SK-N-SH treated with all-trans-retinoic acid at 6 μM for 48 hours (cell line): Measurements from ENCODE around the gene HOXD3.

Source experiments
- ATAC-seq: fragments of 200-7000 bp; cut with Tn5 transposase; 3 replicates; pipeline ENCODE4 v1.9.1; 2020; ENCODE audit warnings: mild to moderate bottlenecking, moderate library complexity
- ARNTL ChIP-seq: fragments of 450-650 bp; formaldehyde crosslinking; IDR thresholded peaks from 2 replicates; pipeline ENCODE4 v1.5.0; 2020; ENCODE audit warnings: low read depth, mild to moderate bottlenecking, moderate library complexity, borderline replicate concordance
- CREB5 ChIP-seq: fragments of 250-450 bp; sonication (Bioruptor Pico); IDR thresholded peaks from 2 replicates; pipeline ENCODE4 v1.5.1; 2020; ENCODE audit warnings: low read depth, mild to moderate bottlenecking, moderate library complexity
- CSDC2 ChIP-seq: fragments of 250-450 bp; sonication (Bioruptor Pico); IDR thresholded peaks from 2 replicates; pipeline ENCODE4 v1.5.0; 2020; ENCODE audit warnings: mild to moderate bottlenecking, moderate library complexity
- ESRRG ChIP-seq: fragments of 250-450 bp; sonication (Bioruptor Pico); IDR thresholded peaks from 2 replicates; pipeline ENCODE4 v1.6.1; 2021; ENCODE audit warnings: mild to moderate bottlenecking
- GLIS3 ChIP-seq: fragments of 250-450 bp; sonication (Bioruptor Pico); IDR thresholded peaks from 2 replicates; pipeline ENCODE4 v1.5.0; 2020; ENCODE audit warnings: mild to moderate bottlenecking, moderate library complexity
- ISL1 ChIP-seq: fragments of 250-450 bp; sonication (Bioruptor Pico); IDR thresholded peaks from 2 replicates; pipeline ENCODE4 v2.1.2; 2022; ENCODE audit warnings: mild to moderate bottlenecking, moderate library complexity
- PPARA ChIP-seq: fragments of 250-450 bp; sonication (Bioruptor Pico); IDR thresholded peaks from 2 replicates; pipeline ENCODE4 v1.5.0; 2020; ENCODE audit warnings: mild to moderate bottlenecking, borderline replicate concordance
- RARB ChIP-seq: fragments of 250-450 bp; sonication (Bioruptor Pico); IDR thresholded peaks from 2 replicates; pipeline ENCODE4 v1.8.0; 2021; ENCODE audit warnings: mild to moderate bottlenecking, moderate library complexity
- SNAI2 ChIP-seq: fragments of 250-450 bp; sonication (Bioruptor Pico); IDR thresholded peaks from 2 replicates; pipeline ENCODE4 v1.5.0; 2020; ENCODE audit warnings: mild to moderate bottlenecking, moderate library complexity
- TCF4 ChIP-seq: fragments of 250-450 bp; sonication (Bioruptor Pico); IDR thresholded peaks from 2 replicates; pipeline ENCODE4 v1.8.0; 2021; ENCODE audit warnings: mild to moderate bottlenecking, moderate library complexity, borderline replicate concordance
- TOX ChIP-seq: fragments of 250-450 bp; sonication (Bioruptor Pico); IDR thresholded peaks from 2 replicates; pipeline ENCODE4 v1.8.0; 2021; ENCODE audit warnings: mild to moderate bottlenecking, moderate library complexity, borderline replicate concordance
- ZC3H10 ChIP-seq: fragments of 250-450 bp; sonication (Bioruptor Pico); IDR thresholded peaks from 2 replicates; pipeline ENCODE4 v1.5.1; 2021; ENCODE audit warnings: mild to moderate bottlenecking, moderate library complexity
- ZFP3 ChIP-seq: fragments of 250-450 bp; sonication (Bioruptor Pico); IDR thresholded peaks from 2 replicates; pipeline ENCODE4 v1.5.0; 2020; ENCODE audit warnings: mild to moderate bottlenecking, moderate library complexity
- ZFP30 ChIP-seq: fragments of 450-650 bp; formaldehyde crosslinking; IDR thresholded peaks from 2 replicates; pipeline ENCODE4 v1.5.0; 2022; ENCODE audit warnings: mild to moderate bottlenecking, moderate library complexity
- ZNF565 ChIP-seq: fragments of 450-650 bp; formaldehyde crosslinking; conservative IDR thresholded peaks from 2 replicates; pipeline ENCODE4 v1.5.0; 2020; ENCODE audit warnings: low read depth, mild to moderate bottlenecking, moderate library complexity
- ZNF70 ChIP-seq: fragments of 450-650 bp; formaldehyde crosslinking; IDR thresholded peaks from 2 replicates; pipeline ENCODE4 v1.5.0; 2020; ENCODE audit warnings: mild to moderate bottlenecking, moderate library complexity
- ZNF8 ChIP-seq: fragments of 450-650 bp; formaldehyde crosslinking; IDR thresholded peaks from 2 replicates; pipeline ENCODE4 v1.5.0; 2020; ENCODE audit warnings: mild to moderate bottlenecking, moderate library complexity
- TF ChIP-seq, protein P1 (sequence below): fragments of 250-450 bp; sonication (Bioruptor Pico); IDR thresholded peaks from 2 replicates; pipeline ENCODE4 v1.5.1; 2021; ENCODE audit warnings: mild to moderate bottlenecking, moderate library complexity
- TF ChIP-seq, protein P2 (sequence below): fragments of 250-450 bp; sonication (Bioruptor Pico); IDR thresholded peaks from 2 replicates; pipeline ENCODE4 v1.5.0; 2020; ENCODE audit warnings: mild to moderate bottlenecking, moderate library complexity

HOXD3 gene

GRCh38 chr2:176181551-176181950 lies 24.4 kb downstream of the HOXD3 start:
- TF ChIP-seq CSDC2 (no peak), TOX (no peak), ZNF8 (CRISPR knock-in tag) (no peak), ZFP30 (no peak), ESRRG (no peak), CREB5 (CRISPR knock-in tag) (no peak), ZNF565 (CRISPR knock-in tag) (no peak)
- ATAC-seq: no peak

GRCh38 chr2:176182671-176183070 lies 25.6 kb downstream of the HOXD3 start:
- TF ChIP-seq ARNTL (CRISPR knock-in tag) (no peak), TCF4 (no peak), CSDC2 (no peak)
- TF ChIP-seq, all 23 proteins: peak for 0
- no peak for ATAC-seq

DNA sequence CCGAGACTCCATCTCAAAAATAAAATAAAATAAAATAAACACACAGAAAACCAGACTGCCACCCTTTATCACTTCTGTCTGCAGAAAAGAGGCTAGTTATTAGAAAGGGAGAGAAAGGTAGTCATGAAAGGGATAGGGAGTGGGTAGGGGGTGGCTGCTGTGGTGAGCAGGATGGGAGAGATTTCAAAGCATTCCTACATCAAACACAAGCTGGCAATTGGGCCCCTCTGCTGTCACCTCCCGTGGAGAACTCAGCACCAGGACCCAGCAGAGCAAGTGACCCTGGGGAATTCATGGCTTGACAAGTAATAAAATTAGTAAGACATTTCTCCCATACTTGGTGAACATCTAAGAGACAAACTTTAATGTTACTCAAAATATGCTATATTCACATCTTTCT lies 27.6 kb downstream of the HOXD3 start:
- no peak for TF ChIP-seq GLIS3 (CRISPR knock-in tag)
- TF ChIP-seq TCF4: no peak
- TF ChIP-seq, protein P1, sequence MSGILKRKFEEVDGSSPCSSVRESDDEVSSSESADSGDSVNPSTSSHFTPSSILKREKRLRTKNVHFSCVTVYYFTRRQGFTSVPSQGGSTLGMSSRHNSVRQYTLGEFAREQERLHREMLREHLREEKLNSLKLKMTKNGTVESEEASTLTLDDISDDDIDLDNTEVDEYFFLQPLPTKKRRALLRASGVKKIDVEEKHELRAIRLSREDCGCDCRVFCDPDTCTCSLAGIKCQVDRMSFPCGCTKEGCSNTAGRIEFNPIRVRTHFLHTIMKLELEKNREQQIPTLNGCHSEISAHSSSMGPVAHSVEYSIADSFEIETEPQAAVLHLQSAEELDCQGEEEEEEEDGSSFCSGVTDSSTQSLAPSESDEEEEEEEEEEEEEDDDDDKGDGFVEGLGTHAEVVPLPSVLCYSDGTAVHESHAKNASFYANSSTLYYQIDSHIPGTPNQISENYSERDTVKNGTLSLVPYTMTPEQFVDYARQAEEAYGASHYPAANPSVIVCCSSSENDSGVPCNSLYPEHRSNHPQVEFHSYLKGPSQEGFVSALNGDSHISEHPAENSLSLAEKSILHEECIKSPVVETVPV (CRISPR knock-in tag): no peak
- TF ChIP-seq RARB (CRISPR knock-in tag): no peak
- TF ChIP-seq ZNF565 (CRISPR knock-in tag): no peak
- TF ChIP-seq ZFP30: no peak
- no peak for TF ChIP-seq ZNF8 (CRISPR knock-in tag)
- TF ChIP-seq, all 23 proteins: peak for 0
- ATAC-seq: no peak

- TF ChIP-seq, protein P1 (CRISPR knock-in tag): no peak
- TF ChIP-seq ISL1 (CRISPR knock-in tag): no peak
- TF ChIP-seq, protein P2, sequence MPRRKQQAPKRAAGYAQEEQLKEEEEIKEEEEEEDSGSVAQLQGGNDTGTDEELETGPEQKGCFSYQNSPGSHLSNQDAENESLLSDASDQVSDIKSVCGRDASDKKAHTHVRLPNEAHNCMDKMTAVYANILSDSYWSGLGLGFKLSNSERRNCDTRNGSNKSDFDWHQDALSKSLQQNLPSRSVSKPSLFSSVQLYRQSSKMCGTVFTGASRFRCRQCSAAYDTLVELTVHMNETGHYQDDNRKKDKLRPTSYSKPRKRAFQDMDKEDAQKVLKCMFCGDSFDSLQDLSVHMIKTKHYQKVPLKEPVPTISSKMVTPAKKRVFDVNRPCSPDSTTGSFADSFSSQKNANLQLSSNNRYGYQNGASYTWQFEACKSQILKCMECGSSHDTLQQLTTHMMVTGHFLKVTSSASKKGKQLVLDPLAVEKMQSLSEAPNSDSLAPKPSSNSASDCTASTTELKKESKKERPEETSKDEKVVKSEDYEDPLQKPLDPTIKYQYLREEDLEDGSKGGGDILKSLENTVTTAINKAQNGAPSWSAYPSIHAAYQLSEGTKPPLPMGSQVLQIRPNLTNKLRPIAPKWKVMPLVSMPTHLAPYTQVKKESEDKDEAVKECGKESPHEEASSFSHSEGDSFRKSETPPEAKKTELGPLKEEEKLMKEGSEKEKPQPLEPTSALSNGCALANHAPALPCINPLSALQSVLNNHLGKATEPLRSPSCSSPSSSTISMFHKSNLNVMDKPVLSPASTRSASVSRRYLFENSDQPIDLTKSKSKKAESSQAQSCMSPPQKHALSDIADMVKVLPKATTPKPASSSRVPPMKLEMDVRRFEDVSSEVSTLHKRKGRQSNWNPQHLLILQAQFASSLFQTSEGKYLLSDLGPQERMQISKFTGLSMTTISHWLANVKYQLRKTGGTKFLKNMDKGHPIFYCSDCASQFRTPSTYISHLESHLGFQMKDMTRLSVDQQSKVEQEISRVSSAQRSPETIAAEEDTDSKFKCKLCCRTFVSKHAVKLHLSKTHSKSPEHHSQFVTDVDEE (CRISPR knock-in tag): no peak
- no peak for TF ChIP-seq ESRRG
- no peak for TF ChIP-seq CREB5 (CRISPR knock-in tag)
- no peak for TF ChIP-seq ZFP3 (CRISPR knock-in tag)
- TF ChIP-seq ZNF70: no peak
- TF ChIP-seq ZNF565 (CRISPR knock-in tag): no peak
- no peak for TF ChIP-seq GLIS3 (CRISPR knock-in tag)
- no peak for TF ChIP-seq TOX
- no peak for TF ChIP-seq TCF4
- no peak for TF ChIP-seq PPARA (CRISPR knock-in tag)
- TF ChIP-seq ZC3H10 (CRISPR knock-in tag): no peak
- TF ChIP-seq SNAI2 (CRISPR knock-in tag): no peak
- no peak for ATAC-seq
Observed at GRCh38 chr2:176186024-176186423, 28.9 kb downstream of the HOXD3 start.
